Trophoblast cell (in vitro differentiated cells and primary cell): ENCODE data around the gene LIF.

Experiments used
- DNase-seq, 2 donors: peaks; one replicate each; pipeline ENCODE4 v3.0.0-alpha.2; 2016
- H2AFZ ChIP-seq: 2 replicates; pipeline ENCODE4 v1.6.1; 2013; ENCODE audit warnings: low read length, moderate library complexity, mild to moderate bottlenecking; ENCODE audit not compliant: insufficient read depth, poor library complexity
- H2AK5ac ChIP-seq: 2 replicates; pipeline ENCODE4 v1.6.1; 2013; ENCODE audit warnings: mild to moderate bottlenecking, low read length
- H2BK120ac ChIP-seq: 2 replicates; pipeline ENCODE4 v1.6.1; 2013; ENCODE audit warnings: low read length, mild to moderate bottlenecking, moderate library complexity; ENCODE audit not compliant: insufficient read depth, poor library complexity
- H2BK12ac ChIP-seq: 2 replicates; pipeline ENCODE4 v1.6.1; 2013; ENCODE audit warnings: mild to moderate bottlenecking, low read length, moderate library complexity
- H2BK5ac ChIP-seq: 2 replicates; pipeline ENCODE4 v1.6.1; 2013; ENCODE audit warnings: low read length, low read depth, moderate library complexity, mild to moderate bottlenecking; ENCODE audit not compliant: poor library complexity
- H3K14ac ChIP-seq: 2 replicates; pipeline ENCODE4 v1.6.1; 2013; ENCODE audit warnings: mild to moderate bottlenecking, low read length
- H3K18ac ChIP-seq: 2 replicates; pipeline ENCODE4 v1.6.1; 2013; ENCODE audit warnings: mild to moderate bottlenecking, low read length
- H3K23ac ChIP-seq: 2 replicates; pipeline ENCODE4 v1.6.1; 2013; ENCODE audit warnings: low read length
- H3K27ac ChIP-seq: 2 replicates; pipeline ENCODE4 v1.5.1; 2013; ENCODE audit warnings: low read depth, mild to moderate bottlenecking, inconsistent platforms, low read length, moderate library complexity
- H3K27me3 ChIP-seq: 2 replicates; pipeline ENCODE4 v1.6.1; 2013; ENCODE audit warnings: inconsistent platforms, mild to moderate bottlenecking, low read length, moderate library complexity; ENCODE audit not compliant: insufficient read depth
- H3K36me3 ChIP-seq, 2 experiments: 1 replicate in 1 of 2; 2 replicates in 1 of 2; pipeline ENCODE4 v1.6.1; 2013; ENCODE audit warnings: low read length in 2 of 2, mild to moderate bottlenecking in 2 of 2, moderate library complexity in 1 of 2; ENCODE audit not compliant: insufficient read depth in 2 of 2, control insufficient read depth in 1 of 2
- H3K4ac ChIP-seq: 2 replicates; pipeline ENCODE4 v1.6.1; 2013; ENCODE audit warnings: low read depth, mild to moderate bottlenecking, low read length, moderate library complexity
- H3K4me1 ChIP-seq, 2 experiments: 1 replicate in 1 of 2; 2 replicates in 1 of 2; pipeline ENCODE4 v1.6.1; 2013; ENCODE audit warnings: low read length in 2 of 2, mild to moderate bottlenecking in 2 of 2, moderate library complexity in 1 of 2; ENCODE audit not compliant: insufficient read depth in 2 of 2, control insufficient read depth in 1 of 2
- H3K4me2 ChIP-seq: 2 replicates; pipeline ENCODE4 v1.6.1; 2013; ENCODE audit warnings: inconsistent platforms, mild to moderate bottlenecking, low read length, moderate library complexity
- H3K4me3 ChIP-seq: 2 replicates; pipeline ENCODE4 v1.5.1; 2013; ENCODE audit warnings: mild to moderate bottlenecking, low read depth, low read length, inconsistent platforms
- H3K79me1 ChIP-seq: one replicate; pipeline ENCODE4 v1.6.1; 2013; ENCODE audit warnings: low read length
- H3K79me2 ChIP-seq: 2 replicates; pipeline ENCODE4 v1.6.1; 2013; ENCODE audit warnings: low read length, mild to moderate bottlenecking; ENCODE audit not compliant: control insufficient read depth, insufficient read depth, poor library complexity
- H3K9ac ChIP-seq: 2 replicates; pipeline ENCODE4 v1.6.1; 2013; ENCODE audit warnings: mild to moderate bottlenecking, low read length
- H3K9me3 ChIP-seq: 2 replicates; pipeline ENCODE4 v1.6.1; 2013; ENCODE audit warnings: low read depth, mild to moderate bottlenecking, control low read depth, inconsistent platforms, low read length; ENCODE audit not compliant: insufficient read depth
- H4K12ac ChIP-seq: 2 replicates; pipeline ENCODE4 v1.6.1; 2013; ENCODE audit warnings: low read depth, mild to moderate bottlenecking, low read length, moderate library complexity
- H4K8ac ChIP-seq: 2 replicates; pipeline ENCODE4 v1.6.1; 2013; ENCODE audit warnings: low read depth, mild to moderate bottlenecking, low read length, moderate library complexity
- H4K91ac ChIP-seq: one replicate; pipeline ENCODE4 v1.6.1; 2013; ENCODE audit warnings: low read depth, mild to moderate bottlenecking, low read length, moderate library complexity
- WGBS: extraction: QIAGEN DNeasy Blood & Tissue Kit; methylation state at CpG from one replicate; pipeline ENCODE4 v1.1.7; 2013; ENCODE audit warnings: missing lambda C conversion rate; ENCODE audit not compliant: insufficient read length, insufficient coverage; ENCODE audit errors: extremely low coverage; 5-methylcytosine and 5-hydroxymethylcytosine counted together

Gene LIF

GRCh38 chr22:30222321-30222720 is 24.2 kb downstream of the LIF start:
- Histone ChIP-seq H2AFZ (no peak overlapping the region), H3K4me1 (peaks cover 12 to 14% of the 10 kb centered on the region in 2 experiments), H3K27ac (no peak overlapping the region)

GRCh38 chr22:30221121-30221992 is 25.2 kb downstream of the LIF start:
- no CpG with 5 or more reads among the region's 26 CpGs for WGBS
- H3K23ac ChIP-seq = no peak overlapping the region
- no peak overlapping the region for H4K8ac ChIP-seq

More at GRCh38 chr22:30222321-30222720, 24.2 kb downstream of the LIF start:
- Histone ChIP-seq H4K12ac (no peak overlapping the region), H3K4me3 (no peak overlapping the region), H2BK120ac (no peak overlapping the region), H3K36me3 (no peaks in the 10 kb centered on the region), H3K23ac (no peak overlapping the region), H3K9ac (no peak overlapping the region), H3K27me3 (no peaks in the 10 kb centered on the region), H3K4me2 (no peak overlapping the region), H2AK5ac (no peak overlapping the region), H3K79me2 (no peaks in the 10 kb centered on the region), H2BK12ac (no peak overlapping the region), H3K4ac (no peak overlapping the region), H3K79me1 (no peaks in the 10 kb centered on the region), H3K9me3 (peaks cover 2% of the 10 kb centered on the region), H3K14ac (no peak overlapping the region), H3K18ac (no peak overlapping the region), H4K91ac (no peak overlapping the region), H2BK5ac (no peak overlapping the region), H4K8ac (no peak overlapping the region)
- DNase-seq = no peak
- WGBS = no CpG with 5 or more reads among the region's 4 CpGs

GRCh38 chr22:30220338-30221012 is 26.1 kb downstream of the LIF start:
- H3K4me2 ChIP-seq = no peak overlapping the region
- no peak overlapping the region for H3K4ac ChIP-seq
- H2AK5ac ChIP-seq = no peak overlapping the region
- H3K23ac ChIP-seq = no peak overlapping the region
- H2BK5ac ChIP-seq = no peak overlapping the region
- H2BK120ac ChIP-seq = no peak overlapping the region
- H4K8ac ChIP-seq = no peak overlapping the region
- no peak for DNase-seq
- no peaks in the 10 kb centered on the region for H3K27me3 ChIP-seq
- H4K12ac ChIP-seq = no peak overlapping the region
- no peaks in the 10 kb centered on the region for H3K79me2 ChIP-seq
- no peak overlapping the region for H3K9ac ChIP-seq
- peaks cover 5 to 8% of the 10 kb centered on the region in 2 experiments for H3K4me1 ChIP-seq
- H2BK12ac ChIP-seq = no peak overlapping the region
- no peak overlapping the region for H3K14ac ChIP-seq
- no peak overlapping the region for H3K18ac ChIP-seq
- H3K27ac ChIP-seq = no peak overlapping the region
- WGBS = no CpG with 5 or more reads among the region's 7 CpGs
- no peaks in the 10 kb centered on the region for H3K79me1 ChIP-seq
- H4K91ac ChIP-seq = no peak overlapping the region
- peaks cover 2% of the 10 kb centered on the region for H3K9me3 ChIP-seq
- H3K4me3 ChIP-seq = no peak overlapping the region
- no peak overlapping the region for H2AFZ ChIP-seq
- no peaks in the 10 kb centered on the region for H3K36me3 ChIP-seq

More at GRCh38 chr22:30221121-30221992, 25.2 kb downstream of the LIF start:
- Histone ChIP-seq H2BK12ac (no peak overlapping the region), H2AFZ (no peak overlapping the region), H3K4ac (no peak overlapping the region), H3K36me3 (no peaks in the 10 kb centered on the region), H4K12ac (no peak overlapping the region), H2AK5ac (no peak overlapping the region), H3K79me1 (no peaks in the 10 kb centered on the region), H2BK5ac (no peak overlapping the region), H3K9me3 (peaks cover 2% of the 10 kb centered on the region), H2BK120ac (no peak overlapping the region), H3K79me2 (no peaks in the 10 kb centered on the region), H3K4me2 (no peak overlapping the region), H3K14ac (no peak overlapping the region), H3K9ac (no peak overlapping the region), H3K27ac (no peak overlapping the region), H3K4me3 (no peak overlapping the region), H3K18ac (no peak overlapping the region), H3K4me1 (peaks cover 7 to 10% of the 10 kb centered on the region in 2 experiments), H3K27me3 (no peaks in the 10 kb centered on the region), H4K91ac (no peak overlapping the region)
- no peak for DNase-seq

- H3K4me3 ChIP-seq = no peak overlapping the region
- DNase-seq = no peak
- no peak overlapping the region for H4K12ac ChIP-seq
- H3K27ac ChIP-seq = no peak overlapping the region
- no peak overlapping the region for H2AK5ac ChIP-seq
- H3K23ac ChIP-seq = no peak overlapping the region
- no peak overlapping the region for H2BK120ac ChIP-seq
- H3K79me2 ChIP-seq = no peaks in the 10 kb centered on the region
- no peak overlapping the region for H3K4ac ChIP-seq
- H3K79me1 ChIP-seq = no peaks in the 10 kb centered on the region
- H3K27me3 ChIP-seq = no peaks in the 10 kb centered on the region
- no peak overlapping the region for H4K8ac ChIP-seq
- H3K36me3 ChIP-seq = no peaks in the 10 kb centered on the region
- H3K14ac ChIP-seq = no peak overlapping the region
- H2BK5ac ChIP-seq = no peak overlapping the region
- peaks cover 5% of the 10 kb centered on the region in 2 experiments for H3K4me1 ChIP-seq
- H3K9ac ChIP-seq = no peak overlapping the region
- H3K18ac ChIP-seq = no peak overlapping the region
- peaks cover 2% of the 10 kb centered on the region for H3K9me3 ChIP-seq
- no peak overlapping the region for H3K4me2 ChIP-seq
- no peak overlapping the region for H4K91ac ChIP-seq
- H2AFZ ChIP-seq = no peak overlapping the region
- H2BK12ac ChIP-seq = no peak overlapping the region
These were observed 26.8 kb downstream of the LIF start for GRCh38 chr22:30219668-30220278.
